ENCODE results near the gene SGSM2.

GRCh38 chr17:2373179-2373578 lies 35.9 kb downstream of the SGSM2 start:
- no peak for TF ChIP-seq POLR2A (IDR thresholded peaks at IDR 0.05; ENCODE audit: low read length)
- TF ChIP-seq GATA1 (IDR thresholded peaks at IDR 0.05; ENCODE audit: low read depth, low read length) = no peak

All from erythroblast (primary cell).